MM.1S (cell line): ENCODE data around the gene ART1.

Experiments used
- DNase-seq: peaks from one replicate; pipeline ENCODE4 v3.0.0-alpha.2; 2015
- H2AFZ ChIP-seq: fragments of 300-600 bp; sonication (generic); 2 replicates; pipeline ENCODE4 v1.6.0; 2016; ENCODE audit warnings: antibody characterized with exemption, low read length
- H3F3A ChIP-seq: fragments of 300-600 bp; sonication (generic); 2 replicates; pipeline ENCODE4 v1.6.1; 2016; ENCODE audit warnings: mild to moderate bottlenecking, antibody characterized with exemption, low read length, moderate library complexity, mixed read lengths; ENCODE audit not compliant: insufficient read depth
- H3K27ac ChIP-seq: fragments of 300-600 bp; sonication (generic); 2 replicates; pipeline ENCODE4 v1.5.1; 2016; ENCODE audit warnings: mild to moderate bottlenecking, low read length
- H3K27me3 ChIP-seq: fragments of 300-600 bp; sonication (generic); replicated peaks from 2 replicates; pipeline ENCODE4 v1.6.0; 2016; ENCODE audit warnings: low read length; ENCODE audit not compliant: insufficient read depth
- H3K36me3 ChIP-seq: fragments of 300-600 bp; sonication (generic); replicated peaks from 2 replicates; pipeline ENCODE4 v1.6.1; 2016; ENCODE audit warnings: mild to moderate bottlenecking, low read length, mixed read lengths; ENCODE audit not compliant: insufficient read depth
- H3K4me1 ChIP-seq: fragments of 300-600 bp; sonication (generic); 2 replicates; pipeline ENCODE4 v1.6.1; 2016; ENCODE audit warnings: low read length, mixed read lengths
- H3K4me2 ChIP-seq: fragments of 300-600 bp; sonication (generic); 2 replicates; pipeline ENCODE4 v1.6.0; 2016; ENCODE audit warnings: low read depth, low read length
- H3K4me3 ChIP-seq: fragments of 300-600 bp; sonication (generic); 2 replicates; pipeline ENCODE4 v1.5.1; 2016; ENCODE audit warnings: low read length, mixed read lengths
- H3K79me2 ChIP-seq: fragments of 300-600 bp; sonication (generic); 2 replicates; pipeline ENCODE4 v1.6.1; 2016; ENCODE audit warnings: mixed run types, low read length, mixed read lengths
- H3K9ac ChIP-seq: fragments of 300-600 bp; sonication (generic); 2 replicates; pipeline ENCODE4 v1.6.1; 2016; ENCODE audit warnings: low read length, mixed read lengths
- H3K9me2 ChIP-seq: fragments of 300-600 bp; sonication (generic); replicated peaks from 2 replicates; pipeline ENCODE4 v1.6.1; 2016; ENCODE audit warnings: mild to moderate bottlenecking, low read length, mixed read lengths; ENCODE audit not compliant: insufficient read depth
- H3K9me3 ChIP-seq: fragments of 300-600 bp; sonication (generic); replicated peaks from 2 replicates; pipeline ENCODE4 v1.6.1; 2016; ENCODE audit warnings: mild to moderate bottlenecking, low read length, mixed read lengths; ENCODE audit not compliant: insufficient read depth
- H4K20me1 ChIP-seq: fragments of 300-600 bp; sonication (generic); 2 replicates; pipeline ENCODE4 v1.6.1; 2016; ENCODE audit warnings: mild to moderate bottlenecking, low read length, moderate library complexity, mixed read lengths; ENCODE audit not compliant: insufficient read depth
- CTCF ChIP-seq: fragments of 300-600 bp; sonication (generic); IDR thresholded peaks from 2 replicates; pipeline ENCODE4 v1.5.1; 2016; ENCODE audit warnings: antibody characterized with exemption, low read length, mixed read lengths
- EZH2 ChIP-seq: fragments of 300-600 bp; sonication (generic); optimal IDR thresholded peaks from 2 replicates; pipeline ENCODE3; 2017; ENCODE audit warnings: low read depth, mild to moderate bottlenecking, antibody characterized with exemption, low read length, mixed read lengths
- EZH2phosphoT487 ChIP-seq: fragments of 300-600 bp; sonication (generic); IDR thresholded peaks from 2 replicates; pipeline ENCODE4 v1.6.1; 2018; ENCODE audit warnings: antibody characterized with exemption, low read length

The ART1 gene

GRCh38 chr11:3709977-3710376 is 65.0 kb downstream of the ART1 start:
- H3K4me1 ChIP-seq, result no peaks in the 10 kb centered on the region
- no peaks in the 10 kb centered on the region; the same call in 1 of the 2 replicates for H3F3A ChIP-seq
- no peak overlapping the region for H3K4me2 ChIP-seq
- no peaks in the 10 kb centered on the region for H3K27me3 ChIP-seq
- TF ChIP-seq CTCF (no peak), EZH2 (no peak), EZH2phosphoT487 (no peak)
- H3K4me3 ChIP-seq, result no peak overlapping the region
- no peak for DNase-seq
- H3K9ac ChIP-seq, result no peak overlapping the region
- no peak overlapping the region for H2AFZ ChIP-seq
- no peaks in the 10 kb centered on the region for H3K9me2 ChIP-seq
- H3K79me2 ChIP-seq, result 0 out of 2 replicates have a peak, but pooled peaks cover 7% of the 10 kb centered on the region
- peaks cover 12% of the 10 kb centered on the region for H3K36me3 ChIP-seq
- H4K20me1 ChIP-seq, result no peaks in the 10 kb centered on the region
- no peaks in the 10 kb centered on the region for H3K9me3 ChIP-seq
- H3K27ac ChIP-seq, result no peak overlapping the region

- Histone ChIP-seq H4K20me1 (no peaks in the 10 kb centered on the region), H3K9ac (no peak overlapping the region), H3K9me3 (no peaks in the 10 kb centered on the region), H3K4me1 (no peaks in the 10 kb centered on the region), H3K79me2 (0 out of 2 replicates have a peak, but pooled peaks cover 7% of the 10 kb centered on the region), H3K9me2 (no peaks in the 10 kb centered on the region), H3K4me3 (no peak overlapping the region), H3K4me2 (no peak overlapping the region), H3K27ac (no peak overlapping the region), H2AFZ (no peak overlapping the region), H3K36me3 (peaks cover 6% of the 10 kb centered on the region), H3K27me3 (no peaks in the 10 kb centered on the region), H3F3A (no peaks in the 10 kb centered on the region; the same call in 1 of the 2 replicates)
- TF ChIP-seq EZH2 (no peak), EZH2phosphoT487 (no peak)
- DNase-seq, result no peak
Observed at GRCh38 chr11:3710485-3711259, 65.7 kb downstream of the ART1 start.

GRCh38 chr11:3712274-3712673 is 67.3 kb downstream of the ART1 start:
- no peak for DNase-seq
- H3K4me1 ChIP-seq, result no peaks in the 10 kb centered on the region
- no peak overlapping the region for H3K4me2 ChIP-seq
- H3K27me3 ChIP-seq, result no peaks in the 10 kb centered on the region
- no peaks in the 10 kb centered on the region for H3K9me3 ChIP-seq
- H3K36me3 ChIP-seq, result peaks cover 6% of the 10 kb centered on the region; the same call in 1 of the 2 replicates
- H3K9ac ChIP-seq, result no peak overlapping the region
- no peaks in the 10 kb centered on the region; the same call in 1 of the 2 replicates for H3F3A ChIP-seq
- no peaks in the 10 kb centered on the region for H4K20me1 ChIP-seq
- no peak for TF ChIP-seq EZH2phosphoT487
- no peak overlapping the region for H3K27ac ChIP-seq
- H3K79me2 ChIP-seq, result 0 out of 2 replicates have a peak, but pooled peaks cover 7% of the 10 kb centered on the region
- no peak overlapping the region for H3K4me3 ChIP-seq
- H2AFZ ChIP-seq, result no peak overlapping the region
- no peaks in the 10 kb centered on the region for H3K9me2 ChIP-seq
